ENCODE data around the gene GRID2. TPM values are rescaled to one million over a fixed set of nuclear protein-coding genes. Genes with fewer than 3 reads are reported as not detected.
"Not testable (repeated sequence)": the region's sequence is repeated elsewhere in the genome, so short reads cannot be mapped to it uniquely, and the experiment has no call there.

The GRID2 gene
- total RNA-seq, 1 donor from 2014 or later, result 33.8 TPM

- no peak for FAIRE-seq
Measured at GRCh38 chr4:92304606-92305005, 840 bp downstream of the GRID2 start.

DNA sequence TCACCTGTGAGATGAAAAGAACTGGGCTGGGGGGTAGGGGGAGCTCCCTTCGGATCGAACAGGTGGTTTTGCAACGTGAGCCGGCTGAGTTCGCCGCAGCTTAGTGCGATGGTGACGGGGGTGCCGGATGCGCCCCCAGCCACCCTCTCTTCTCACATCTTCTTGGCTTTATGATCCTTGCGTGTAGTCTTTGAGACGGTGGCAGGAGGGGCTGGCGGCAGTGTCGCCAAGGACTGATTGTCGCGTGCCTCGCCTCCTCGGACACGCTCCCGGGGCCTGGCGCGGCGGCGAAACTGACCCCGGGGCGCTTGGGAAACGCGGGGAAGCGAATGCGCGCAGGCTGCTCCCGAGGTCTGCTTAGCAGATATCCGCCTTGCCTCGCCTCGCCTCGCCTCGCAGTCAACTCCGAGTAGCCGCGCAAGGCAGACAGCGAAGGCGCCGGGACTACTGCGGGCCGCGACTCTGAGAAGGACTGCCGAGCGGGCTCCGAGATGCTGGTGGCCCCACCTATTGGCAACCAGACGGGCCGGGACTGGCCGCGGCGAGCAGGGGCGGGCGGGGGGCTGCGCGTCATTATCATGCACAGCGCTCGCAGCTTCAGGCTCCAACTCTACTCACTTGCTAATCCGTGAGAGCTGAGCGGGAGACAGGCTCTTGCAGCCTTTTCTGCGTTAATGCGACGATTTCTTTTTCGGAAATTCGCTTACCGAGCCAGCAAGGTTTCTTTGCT is 1.5 kb downstream of the GRID2 start:
- DNase-seq (ENCODE audit: low spot score in 2 of 2) (peak; percentile 60 to 69), FAIRE-seq (no peak)

More at GRCh38 chr4:92304606-92305005, 840 bp downstream of the GRID2 start:
- peak; percentile 17 to 40 for DNase-seq (ENCODE audit: low spot score in 2 of 2)

DNA sequence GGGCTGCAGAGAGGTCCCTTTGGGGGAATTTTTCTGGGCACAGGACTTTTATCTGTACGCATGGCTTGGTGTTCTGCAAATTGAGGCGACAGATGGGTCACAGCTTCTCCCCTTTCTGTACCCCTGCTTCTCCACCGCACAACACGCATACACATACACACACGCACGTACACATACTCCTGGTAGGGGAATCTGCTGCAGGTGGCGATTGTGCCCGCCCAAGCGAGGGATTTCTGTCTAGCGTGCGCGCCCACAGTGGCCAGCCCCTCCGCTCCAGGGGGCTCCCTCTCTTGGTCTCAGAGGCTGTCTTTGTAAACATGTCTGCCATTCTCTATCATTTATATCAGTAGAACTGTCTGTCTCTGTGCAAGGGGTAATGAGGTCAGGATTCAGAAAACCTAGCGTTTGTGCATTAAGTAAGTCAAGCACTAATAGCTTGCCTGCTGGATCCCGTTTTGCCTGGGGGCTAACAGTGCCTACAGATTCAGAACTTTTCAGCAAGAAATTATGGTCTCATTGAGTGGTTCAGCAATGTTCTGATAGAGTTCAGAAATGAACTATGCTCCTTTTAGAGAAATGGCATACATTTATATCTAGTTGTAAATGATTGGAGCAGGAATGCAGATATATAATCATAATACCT is 2.2 kb downstream of the GRID2 start:
- DNase-seq (ENCODE audit: low spot score in 2 of 2) (no peak), FAIRE-seq (no peak)

DNA sequence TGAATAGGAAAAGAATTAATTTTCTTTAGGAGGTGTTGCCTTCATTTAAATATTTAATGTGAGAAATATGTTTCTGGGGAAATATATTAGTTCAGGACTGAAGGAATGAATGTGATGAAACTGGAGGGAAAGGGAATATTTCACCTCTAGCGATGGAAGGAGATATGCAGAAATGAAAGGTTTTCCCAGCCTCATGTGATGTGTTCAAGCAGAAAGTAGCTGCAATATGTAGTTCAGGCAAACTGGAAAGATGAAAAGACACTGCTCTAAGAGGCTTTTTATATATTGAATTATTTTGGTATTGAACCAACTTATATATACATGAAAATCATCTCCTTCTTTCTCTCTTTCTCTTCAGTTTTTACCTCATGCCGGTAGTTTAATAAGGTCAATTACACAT is 3.4 kb downstream of the GRID2 start:
- no peak for FAIRE-seq
- DNase-seq (ENCODE audit: low spot score in 2 of 2), result no peak

DNA sequence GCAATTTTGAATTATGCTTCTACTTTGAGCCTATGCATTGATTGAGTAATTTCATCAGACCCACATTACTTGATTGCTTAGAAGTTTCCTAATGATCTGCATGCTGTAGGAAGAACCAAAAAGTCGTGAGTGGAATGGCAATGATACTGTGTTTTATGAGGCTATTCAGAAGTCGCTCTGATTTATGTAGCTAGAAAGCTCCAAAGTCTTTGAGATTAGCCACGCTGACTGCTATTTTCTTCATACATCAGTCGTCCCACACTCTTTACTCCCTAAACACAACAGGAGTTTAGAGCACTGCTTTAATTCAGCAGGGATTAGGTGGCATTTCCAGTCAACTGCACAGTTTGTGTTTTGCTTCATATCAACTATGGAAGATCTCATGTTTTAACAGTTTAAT is 4.1 kb downstream of the GRID2 start:
- FAIRE-seq (no peak), DNase-seq (ENCODE audit: low spot score in 2 of 2) (no peak)

GRCh38 chr4:92317047-92317446 is 13.3 kb downstream of the GRID2 start:
- DNase-seq (ENCODE audit: low spot score in 2 of 2) (no peak), FAIRE-seq (no peak)

GRCh38 chr4:92328095-92328494 is 24.3 kb downstream of the GRID2 start:
- no peak for DNase-seq (ENCODE audit: low spot score in 2 of 2)
- FAIRE-seq, result no peak

GRCh38 chr4:92333016-92333415 is 29.2 kb downstream of the GRID2 start:
- FAIRE-seq (no peak), DNase-seq (ENCODE audit: low spot score in 2 of 2) (no peak)

GRCh38 chr4:92334716-92335350 is 31.1 kb downstream of the GRID2 start:
- no peak for DNase-seq (ENCODE audit: low spot score in 2 of 2)
- FAIRE-seq, result no peak

GRCh38 chr4:92339676-92340075 is 35.9 kb downstream of the GRID2 start:
- FAIRE-seq (no peak), DNase-seq (ENCODE audit: low spot score in 2 of 2) (no peak)

DNA sequence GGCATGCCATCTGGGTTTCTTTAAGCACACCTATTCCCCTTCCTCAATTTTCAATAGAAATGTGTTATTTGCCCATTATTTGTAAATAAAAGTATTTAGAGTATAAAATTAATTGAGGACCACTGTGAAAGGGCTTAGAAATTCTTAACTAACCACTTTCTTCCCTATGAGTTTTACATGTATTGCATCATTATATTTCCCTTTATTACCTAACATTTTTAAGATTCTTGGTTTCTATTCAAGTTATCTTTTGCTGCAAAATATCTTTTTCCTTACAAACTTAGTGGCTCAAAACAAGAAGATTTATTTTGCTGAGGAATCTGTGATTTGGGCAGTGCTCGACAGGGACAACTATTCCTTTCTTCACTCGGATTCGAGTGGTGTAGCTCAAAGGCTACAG is 40.5 kb downstream of the GRID2 start:
- FAIRE-seq (no peak), DNase-seq (ENCODE audit: low spot score in 2 of 2) (no peak)

DNA sequence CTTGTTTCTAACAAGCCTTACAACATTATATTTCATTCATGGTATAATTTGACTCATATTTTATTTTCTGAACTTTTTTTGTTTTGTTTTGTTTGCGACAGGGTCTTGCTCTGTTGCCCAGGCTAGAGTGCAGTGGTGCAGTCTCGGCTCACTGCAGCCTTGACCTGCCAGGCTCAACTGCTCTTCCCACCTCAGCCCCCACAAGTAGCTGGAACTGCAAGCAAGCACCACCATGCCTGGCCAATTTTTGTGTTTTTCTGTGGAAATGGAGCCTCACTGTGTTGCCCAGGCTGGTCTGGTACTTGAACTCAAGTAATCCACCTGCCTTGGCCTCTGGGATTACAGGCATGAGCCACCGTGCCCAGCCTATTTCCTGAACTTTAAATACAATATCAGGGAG is 42.5 kb downstream of the GRID2 start:
- FAIRE-seq, result no peak
- no peak for DNase-seq (ENCODE audit: low spot score in 2 of 2)

DNA sequence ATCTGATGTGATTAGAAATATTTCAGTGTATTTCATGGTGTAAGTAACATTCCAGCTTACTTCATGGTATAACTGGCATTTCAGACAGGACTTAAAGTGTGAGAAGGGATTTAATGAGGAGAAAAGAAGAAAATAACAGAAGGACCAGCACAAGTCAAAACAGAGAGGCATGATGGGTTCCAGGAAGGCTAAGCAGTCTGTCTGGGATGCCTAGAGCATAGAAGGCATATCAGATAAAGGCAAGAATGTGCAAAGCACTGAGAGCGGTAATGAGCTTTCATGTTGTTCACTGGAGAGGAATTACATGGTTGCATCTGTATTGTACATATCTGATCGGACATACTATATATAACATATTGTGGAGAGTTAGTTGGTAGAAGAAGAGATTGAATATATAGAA is 54.2 kb downstream of the GRID2 start:
- FAIRE-seq, result no peak
- no peak for DNase-seq (ENCODE audit: low spot score in 2 of 2)

DNA sequence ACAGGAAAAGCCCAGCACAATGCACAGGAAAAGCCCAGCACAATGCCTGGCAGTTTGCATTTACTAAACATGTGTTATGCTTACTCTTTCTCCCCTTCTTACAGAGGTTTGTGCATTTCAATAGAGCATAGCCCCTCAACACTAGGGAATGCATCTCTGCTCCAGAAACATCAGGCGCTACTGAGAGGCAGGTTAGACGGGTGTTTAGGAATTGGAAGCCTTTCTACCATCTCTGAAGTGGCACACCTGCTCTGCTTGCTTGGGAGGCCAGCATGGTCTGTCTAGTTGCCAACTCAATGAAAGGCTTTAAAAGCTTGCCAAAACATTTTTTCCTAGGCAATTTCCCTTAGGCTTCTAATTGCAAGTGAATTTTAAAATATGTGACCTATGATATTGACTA is 55.7 kb downstream of the GRID2 start:
- no peak for FAIRE-seq
- no peak for DNase-seq (ENCODE audit: low spot score in 2 of 2)

DNA sequence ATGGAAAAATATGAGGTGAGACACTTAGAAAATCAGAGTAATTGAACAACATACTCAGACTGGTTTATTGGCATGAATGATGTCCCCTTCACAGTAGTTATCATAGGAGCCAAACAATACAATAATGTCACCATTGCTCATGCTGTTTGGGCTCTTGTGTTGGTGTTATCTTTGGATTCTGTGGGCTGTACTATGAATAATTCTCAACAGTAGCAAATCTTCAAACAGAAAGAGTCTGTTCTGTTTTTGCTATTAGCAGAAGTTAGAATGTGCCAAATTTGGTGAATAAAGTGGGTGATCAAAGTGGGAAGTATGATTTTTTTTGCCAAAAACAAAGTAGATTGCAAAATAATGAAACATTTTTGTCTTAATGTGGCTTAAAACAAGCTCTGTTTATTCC is 58.3 kb downstream of the GRID2 start:
- DNase-seq (ENCODE audit: low spot score in 2 of 2) (no peak), FAIRE-seq (no peak)

DNA sequence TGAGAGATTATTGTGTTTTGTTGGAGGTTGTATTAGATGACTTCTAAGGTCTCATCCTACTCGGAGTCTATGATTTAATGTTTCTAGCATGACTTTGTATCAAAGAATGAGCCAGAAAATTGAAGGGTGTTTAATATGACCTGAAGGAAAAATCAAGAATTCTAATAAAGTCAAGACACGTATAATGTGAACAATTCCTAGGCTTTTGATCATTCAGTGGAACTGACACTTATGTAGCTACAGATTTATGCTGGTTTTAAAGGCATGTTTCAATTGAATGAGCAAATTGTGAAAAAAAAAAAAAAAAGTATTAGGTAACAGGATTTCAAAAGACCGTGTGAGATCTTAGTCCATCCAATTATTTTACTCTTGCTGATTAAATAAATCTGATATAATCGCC is 64.9 kb downstream of the GRID2 start:
- DNase-seq (ENCODE audit: low spot score in 2 of 2) (no peak), FAIRE-seq (no peak)

- DNase-seq (ENCODE audit: low spot score in 2 of 2), result no peak
- no peak for FAIRE-seq
Measured at GRCh38 chr4:92381616-92382015, 77.8 kb downstream of the GRID2 start.

GRCh38 chr4:92382128-92382527 is 78.4 kb downstream of the GRID2 start:
- no peak for DNase-seq (ENCODE audit: low spot score in 2 of 2)
- no peak for FAIRE-seq

DNA sequence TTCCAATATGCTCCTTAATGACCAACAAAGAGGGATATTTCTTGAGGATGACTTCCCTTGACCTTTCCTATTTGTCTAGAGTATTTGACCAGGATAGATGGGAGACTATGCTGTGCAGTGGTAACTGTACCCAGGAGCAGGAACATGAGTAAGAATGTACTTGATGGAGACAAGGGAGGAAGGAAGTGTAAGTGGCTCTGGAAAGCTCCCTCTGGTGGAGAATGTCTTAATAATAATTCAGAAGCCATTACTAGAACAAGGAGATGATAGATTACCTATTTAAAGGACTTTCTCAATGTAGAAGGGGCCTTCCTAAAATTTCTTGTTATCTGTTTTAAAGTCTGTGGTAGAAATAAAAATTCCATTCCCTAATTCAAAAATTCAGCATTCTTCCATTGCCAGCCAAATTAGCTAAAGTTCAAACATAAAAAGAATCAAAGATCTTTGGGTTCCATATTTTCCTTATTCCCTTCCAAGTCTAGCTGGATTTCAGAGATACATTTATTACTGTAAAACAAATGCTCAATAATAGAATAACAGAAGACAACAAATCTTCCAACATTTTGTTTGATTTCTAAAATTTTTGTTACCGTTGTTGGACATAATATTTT is 83.8 kb downstream of the GRID2 start:
- FAIRE-seq (no peak), DNase-seq (ENCODE audit: low spot score in 2 of 2) (peak; percentile 1)

DNA sequence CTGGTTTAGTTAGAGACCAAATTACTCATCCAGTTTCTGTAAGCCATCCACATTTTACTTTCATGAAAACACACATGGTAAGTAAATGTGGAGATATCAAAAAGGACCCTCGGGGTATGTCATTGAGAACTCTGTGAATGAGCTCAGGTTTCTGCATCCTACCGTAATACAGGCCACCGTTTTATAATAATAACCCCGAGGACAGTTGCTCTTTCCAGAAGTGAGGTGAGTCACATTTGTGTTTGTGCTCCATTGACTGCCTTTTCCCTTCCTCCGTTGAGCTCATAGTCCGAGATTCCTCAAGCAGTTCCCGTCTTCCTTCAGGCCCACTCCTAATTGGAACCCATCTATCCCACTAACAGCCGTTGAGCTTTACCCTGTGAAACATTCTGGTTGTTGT is 95.3 kb downstream of the GRID2 start:
- DNase-seq (ENCODE audit: low spot score in 2 of 2) (no peak), FAIRE-seq (no peak)

DNA sequence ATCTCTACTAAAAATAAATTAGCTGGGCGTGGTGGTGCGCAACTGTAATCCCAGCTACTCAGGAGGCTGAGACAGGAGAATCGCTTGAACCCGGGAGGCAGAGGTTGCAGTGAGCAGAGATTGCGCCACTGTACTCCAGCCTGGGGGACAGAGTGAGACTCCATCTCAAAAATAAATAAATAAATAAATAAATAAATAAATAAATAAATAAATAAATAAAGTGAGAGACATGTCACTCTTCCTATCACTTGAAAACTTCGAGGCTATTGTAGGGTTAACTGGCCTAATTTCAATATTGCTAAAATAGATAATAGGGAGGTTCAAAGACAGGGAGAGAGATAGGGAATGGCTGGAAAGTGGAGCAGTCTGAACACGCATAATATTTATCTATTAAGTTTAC is 99.8 kb downstream of the GRID2 start:
- DNase-seq (ENCODE audit: low spot score in 2 of 2); FAIRE-seq: not testable (repeated sequence)

Measured in frontal cortex (tissue), 4 donors.